H9 (cell line): ENCODE results near the gene FTO. TPM values are rescaled to one million over a fixed set of nuclear protein-coding genes. Genes with fewer than 3 reads are reported as not detected.

ENCODE experiments used
- DNase-seq: peaks from one replicate; pipeline ENCODE4 v3.0.0-alpha.2; 2017
- H2AFZ ChIP-seq: one replicate; pipeline ENCODE4 v1.6.1; 2013; ENCODE audit warnings: mild to moderate bottlenecking, low read length, control low read depth, moderate library complexity
- H2AK5ac ChIP-seq: 2 replicates; pipeline ENCODE4 v1.6.1; 2013; ENCODE audit warnings: low read length, control low read depth, mixed read lengths; ENCODE audit not compliant: insufficient read length
- H2BK120ac ChIP-seq: one replicate; pipeline ENCODE4 v1.6.1; 2013; ENCODE audit warnings: low read depth, mild to moderate bottlenecking, low read length, control low read depth, inconsistent platforms; ENCODE audit not compliant: poor library complexity, severe bottlenecking
- H2BK12ac ChIP-seq: 2 replicates; pipeline ENCODE4 v1.6.1; 2013; ENCODE audit warnings: low read length, control low read depth, mixed read lengths, low read depth; ENCODE audit not compliant: insufficient read length
- H2BK15ac ChIP-seq: 2 replicates; pipeline ENCODE4 v1.6.1; 2013; ENCODE audit warnings: low read depth, low read length, control low read depth
- H2BK20ac ChIP-seq: one replicate; pipeline ENCODE4 v1.6.1; 2013; ENCODE audit warnings: low read depth, mild to moderate bottlenecking, low read length, control low read depth, inconsistent platforms; ENCODE audit not compliant: poor library complexity, severe bottlenecking
- H2BK5ac ChIP-seq: 2 replicates; pipeline ENCODE4 v1.6.1; 2013; ENCODE audit warnings: low read length, control low read depth, mixed read lengths; ENCODE audit not compliant: insufficient read length
- H3K14ac ChIP-seq: 2 replicates; pipeline ENCODE4 v1.6.1; 2013; ENCODE audit warnings: low read length, control low read depth; ENCODE audit not compliant: insufficient read depth
- H3K18ac ChIP-seq: 2 replicates; pipeline ENCODE4 v1.6.1; 2013; ENCODE audit warnings: low read depth, mild to moderate bottlenecking, mixed read lengths, low read length, control low read depth; ENCODE audit not compliant: insufficient read length
- H3K23ac ChIP-seq: 2 replicates; pipeline ENCODE4 v1.6.1; 2013; ENCODE audit warnings: low read length, control low read depth, mixed read lengths, low read depth; ENCODE audit not compliant: insufficient read length
- H3K23me2 ChIP-seq: 2 replicates; pipeline ENCODE4 v1.6.1; 2013; ENCODE audit warnings: low read depth, mild to moderate bottlenecking, mixed read lengths, low read length, control low read depth; ENCODE audit not compliant: insufficient read length, poor library complexity, severe bottlenecking
- H3K27ac ChIP-seq: 2 replicates; pipeline ENCODE4 v1.5.1; 2013; ENCODE audit warnings: low read length, control low read depth, mixed read lengths, low read depth; ENCODE audit not compliant: insufficient read length
- H3K27me3 ChIP-seq: 2 replicates; pipeline ENCODE4 v1.6.1; 2013; ENCODE audit warnings: low read length, control low read depth, inconsistent platforms; ENCODE audit not compliant: insufficient read depth
- H3K4ac ChIP-seq: 2 replicates; pipeline ENCODE4 v1.6.1; 2013; ENCODE audit warnings: low read depth, mild to moderate bottlenecking, control low read depth, inconsistent platforms, low read length, moderate library complexity
- H3K4me1 ChIP-seq: 2 replicates; pipeline ENCODE4 v1.6.1; 2013; ENCODE audit warnings: low read length, control low read depth, inconsistent platforms; ENCODE audit not compliant: insufficient read depth
- H3K4me2 ChIP-seq: 2 replicates; pipeline ENCODE4 v1.6.1; 2013; ENCODE audit warnings: low read length, control low read depth, mixed read lengths; ENCODE audit not compliant: insufficient read length, insufficient read depth
- H3K56ac ChIP-seq: 2 replicates; pipeline ENCODE4 v1.6.1; 2013; ENCODE audit warnings: low read depth, mild to moderate bottlenecking, mixed read lengths, low read length, control low read depth; ENCODE audit not compliant: insufficient read length
- H3K79me1 ChIP-seq: 2 replicates; pipeline ENCODE4 v1.6.1; 2013; ENCODE audit warnings: low read depth, mild to moderate bottlenecking, moderate library complexity, low read length, control low read depth, inconsistent platforms; ENCODE audit not compliant: insufficient read depth, poor library complexity, severe bottlenecking
- H3K79me2 ChIP-seq: 2 replicates; pipeline ENCODE4 v1.6.1; 2013; ENCODE audit warnings: low read length, control low read depth, inconsistent platforms; ENCODE audit not compliant: insufficient read depth
- H3K9ac ChIP-seq: 2 replicates; pipeline ENCODE4 v1.6.1; 2013; ENCODE audit warnings: low read length, control low read depth, mixed read lengths; ENCODE audit not compliant: insufficient read length; ENCODE audit errors: extremely low read depth
- H3K9me3 ChIP-seq: one replicate; pipeline ENCODE4 v1.6.1; 2013; ENCODE audit warnings: low read depth, low read length, inconsistent platforms; ENCODE audit not compliant: control insufficient read depth
- H3T11ph ChIP-seq: one replicate; pipeline ENCODE4 v1.6.1; 2013; ENCODE audit warnings: mild to moderate bottlenecking, low read length, control low read depth, inconsistent platforms
- H4K20me1 ChIP-seq: one replicate; pipeline ENCODE4 v1.6.1; 2013; ENCODE audit not compliant: control insufficient read depth, insufficient read length, insufficient read depth
- H4K5ac ChIP-seq: 2 replicates; pipeline ENCODE4 v1.6.1; 2013; ENCODE audit warnings: low read depth, mild to moderate bottlenecking, mixed read lengths, low read length, control low read depth; ENCODE audit not compliant: insufficient read length
- H4K8ac ChIP-seq: replicated peaks from 2 replicates; pipeline ENCODE4 v1.6.1; 2013; ENCODE audit warnings: low read length, control low read depth, mixed read lengths, low read depth; ENCODE audit not compliant: insufficient read length
- H4K91ac ChIP-seq: 2 replicates; pipeline ENCODE4 v1.6.1; 2013; ENCODE audit warnings: low read depth, mild to moderate bottlenecking, moderate library complexity, mixed read lengths, low read length, control low read depth; ENCODE audit not compliant: insufficient read length
- H3K27ac Mint-ChIP-seq, 3 experiments: 2 replicates in 2 of 3; 3 replicates in 1 of 3; pipeline ENCODE4 v1.8.0; 2020 to 2021; ENCODE audit warnings: mixed read lengths in 3 of 3, mild to moderate bottlenecking in 1 of 3, moderate library complexity in 1 of 3
- H3K27me3 Mint-ChIP-seq: 2 replicates; pipeline ENCODE4 v1.8.0; 2021; ENCODE audit warnings: low read depth, mild to moderate bottlenecking, moderate library complexity, mixed read lengths
- H3K36me3 Mint-ChIP-seq, 3 experiments: 2 replicates in 2 of 3; 3 replicates in 1 of 3; pipeline ENCODE4 v1.8.0; 2020 to 2021; ENCODE audit warnings: low read depth in 3 of 3, mixed read lengths in 3 of 3; ENCODE audit not compliant: insufficient read depth in 1 of 3
- H3K4me1 Mint-ChIP-seq, 2 experiments: 2 replicates each; pipeline ENCODE4 v1.8.0; 2020; ENCODE audit warnings: mixed read lengths in 2 of 2
- H3K4me3 Mint-ChIP-seq, 2 experiments: 2 replicates in 1 of 2; 3 replicates in 1 of 2; pipeline ENCODE4 v1.8.0; 2020 to 2021; ENCODE audit warnings: mild to moderate bottlenecking in 2 of 2, mixed read lengths in 2 of 2, moderate library complexity in 1 of 2
- H3K9me3 Mint-ChIP-seq, 2 experiments: 2 replicates in 1 of 2; 3 replicates in 1 of 2; pipeline ENCODE4 v1.8.0; 2020; ENCODE audit warnings: mild to moderate bottlenecking in 2 of 2, mixed read lengths in 2 of 2, moderate library complexity in 1 of 2
- CTCF ChIP-seq: fragments of 200-600 bp; sonication (generic); conservative IDR thresholded peaks from 3 replicates; pipeline ENCODE4 v1.8.0; 2021; ENCODE audit warnings: antibody characterized with exemption, mild to moderate bottlenecking
- WGBS: extraction: QIAGEN DNeasy Blood & Tissue Kit; methylation state at CpG from one replicate; pipeline ENCODE4 v1.1.7; 2013; ENCODE audit warnings: missing lambda C conversion rate, low lambda C conversion rate, mixed read lengths; ENCODE audit not compliant: insufficient read length; ENCODE audit errors: extremely low coverage; 5-methylcytosine and 5-hydroxymethylcytosine counted together
- total RNA-seq: library from RNA; stranded (reverse); gene quantifications from 2 replicates; pipeline ENCODE4 v1.2.1, GENCODE V29; 2021

The FTO gene
- total RNA-seq, 1 experiment from 2014 or later, result 67.9 TPM

DNA sequence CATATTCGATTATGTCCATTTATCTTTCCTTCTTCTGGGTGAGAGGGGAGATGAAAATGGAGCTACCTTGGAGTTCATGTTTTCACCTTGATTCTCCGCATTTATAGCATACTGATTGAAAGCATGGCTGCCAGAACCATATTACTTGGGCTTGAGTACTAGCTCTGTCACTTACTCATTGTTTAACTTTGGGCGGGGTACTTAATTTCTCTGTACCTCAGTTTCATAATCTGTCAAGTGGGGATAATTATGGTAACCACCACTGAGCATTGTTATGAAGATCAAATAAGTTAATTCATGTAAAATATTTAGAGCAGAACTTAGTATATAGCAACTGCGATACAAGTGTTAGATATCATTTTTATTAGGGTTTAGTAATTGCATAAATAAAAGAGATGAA, 65.2 kb downstream of the FTO start:
- Mint-ChIP-seq H3K27me3 (no peaks in the 10 kb centered on the region), H3K4me1 (peaks cover 3% of the 10 kb centered on the region in 2 experiments; a peak in 3 of 4 replicates), H3K27ac (no peak overlapping the region), H3K4me3 (no peak overlapping the region), H3K9me3 (no peaks in the 10 kb centered on the region), H3K36me3 (no peaks in the 10 kb centered on the region)
- Histone ChIP-seq H3K23me2 (no peaks in the 10 kb centered on the region), H4K8ac (no peak overlapping the region), H4K20me1 (no peaks in the 10 kb centered on the region), H3K4me2 (no peak overlapping the region), H2BK5ac (no peak overlapping the region), H2BK20ac (no peak overlapping the region), H3K9me3 (no peaks in the 10 kb centered on the region), H2BK15ac (no peak overlapping the region), H2AK5ac (no peak overlapping the region), H3K56ac (no peak overlapping the region), H4K91ac (no peak overlapping the region), H3K27me3 (no peaks in the 10 kb centered on the region), H2AFZ (no peak overlapping the region), H3K4me1 (no peaks in the 10 kb centered on the region), H3K4ac (no peak overlapping the region), H2BK120ac (no peak overlapping the region), H3T11ph (no peak overlapping the region), H3K18ac (no peak overlapping the region), H4K5ac (no peak overlapping the region), H3K79me2 (no peaks in the 10 kb centered on the region), H2BK12ac (no peak overlapping the region), H3K27ac (no peak overlapping the region), H3K9ac (no peak overlapping the region), H3K23ac (no peak overlapping the region), H3K79me1 (no peaks in the 10 kb centered on the region), H3K14ac (no peak overlapping the region)
- TF ChIP-seq CTCF, result no peak
- WGBS, result no CpG with 5 or more reads among the region's 4 CpGs
- no peak for DNase-seq
